Measurements from ENCODE around the gene NCK2. TPM values are rescaled to one million over a fixed set of nuclear protein-coding genes. Genes with fewer than 3 reads are reported as not detected.

Gene NCK2
- total RNA-seq, 1 experiment from 2014 or later = 26.7 TPM

- Histone ChIP-seq H3K9me2 (ENCODE audit: insufficient read depth) (no peaks in the 10 kb centered on the region), H3K79me2 (ENCODE audit: insufficient read depth, low read length) (peaks cover 71% of the 10 kb centered on the region), H3K9me3 (ENCODE audit: control insufficient read depth in 1 of 2, insufficient read depth in 1 of 2, low read depth in 1 of 2, low read length in 2 of 2) (no peaks in the 10 kb centered on the region), H3K9ac (ENCODE audit: low read length) (no peak overlapping the region), H3K4me1 (ENCODE audit: control insufficient read depth in 1 of 2, insufficient read depth in 2 of 2, low read length in 2 of 2) (peaks cover 6 to 16% of the 10 kb centered on the region in 2 experiments; a peak in 3 of 4 replicates), H4K20me1 (ENCODE audit: insufficient read depth) (no peaks in the 10 kb centered on the region), H3K4me2 (ENCODE audit: low read length) (no peak overlapping the region), H3K36me3 (ENCODE audit: control insufficient read depth in 1 of 2, insufficient read depth in 2 of 2, low read length in 2 of 2) (0 out of 4 replicates have a peak, but pooled peaks cover 0 to 8% of the 10 kb centered on the region in 2 experiments), H3K4me3 (replicated peaks in 1 of 2; ENCODE audit: low read depth in 1 of 2, low read length in 2 of 2) (no peak overlapping the region), H3K27me3 (ENCODE audit: insufficient read depth, low read length) (no peaks in the 10 kb centered on the region), H2AFZ (ENCODE audit: low read depth, low read length, poor library complexity, severe bottlenecking) (no peak overlapping the region), H3K27ac (ENCODE audit: low read depth, low read length) (no peak overlapping the region)
- no peak for DNase-seq (ENCODE audit: low read depth, low spot score)
- RAD21 ChIA-PET (ENCODE audit: low non-redundant PET in 1 of 2, low total read pairs in 2 of 2, uncharacterized antibody in 2 of 2, unreplicated experiment in 2 of 2) = no interaction called here
- POLR2A ChIA-PET = no interaction called here
- BruUV-seq (replicated peaks) = no TSS peak
- CTCF ChIA-PET = no interaction called here
- no peak for ATAC-seq
- intact Hi-C loops (cut with micrococcal nuclease) = no loop called here
- TF ChIP-seq SRF (IDR thresholded peaks at IDR 0.05; ENCODE audit: low read depth) (no peak), ZFX (IDR thresholded peaks at IDR 0.05) (no peak), EZH2phosphoT487 (IDR thresholded peaks at IDR 0.05; ENCODE audit: borderline replicate concordance) (no peak), POLR2A (IDR thresholded peaks at IDR 0.05; ENCODE audit: borderline replicate concordance, extremely low read depth, insufficient read depth, insufficient read length) (no peak), YY1 (IDR thresholded peaks at IDR 0.05; ENCODE audit: extremely low read depth, insufficient replicate concordance, low read depth, low read length) (no peak), SIN3A (IDR thresholded peaks at IDR 0.05; ENCODE audit: low read depth) (no peak), CBX3 (IDR thresholded peaks at IDR 0.05; ENCODE audit: low read depth) (no peak), REST (IDR thresholded peaks at IDR 0.05; ENCODE audit: low read depth) (no peak)
Observed at GRCh38 chr2:105748566-105748965, 3.9 kb downstream of the NCK2 start.
